RWPE2 (cell line): ENCODE data around the gene KIF26B.

Experiments
- ATAC-seq: fragments of 200-7000 bp; cut with Tn5 transposase; 3 replicates; pipeline ENCODE4 v1.9.1; 2021; ENCODE audit warnings: low read depth
- DNase-seq: peaks from one replicate; pipeline ENCODE4 v3.0.0-alpha.2; 2020; ENCODE audit warnings: low spot score
- H3K27ac ChIP-seq: fragments of 450-650 bp; 2 replicates; pipeline ENCODE4 v1.5.1; 2017; ENCODE audit warnings: mild to moderate bottlenecking; ENCODE audit not compliant: poor library complexity, severe bottlenecking
- H3K27me3 ChIP-seq: fragments of 250-450 bp; sonication (Bioruptor Pico); 2 replicates; pipeline ENCODE4 v1.5.1; 2021; ENCODE audit warnings: mild to moderate bottlenecking, moderate library complexity; ENCODE audit not compliant: insufficient read depth, poor library complexity, severe bottlenecking
- H3K36me3 ChIP-seq: fragments of 250-450 bp; sonication (Bioruptor Pico); 2 replicates; pipeline ENCODE4 v1.5.1; 2020; ENCODE audit warnings: low read depth, mild to moderate bottlenecking, moderate library complexity
- H3K4me1 ChIP-seq: fragments of 250-450 bp; sonication (Bioruptor Pico); 2 replicates; pipeline ENCODE4 v1.5.1; 2021; ENCODE audit warnings: mild to moderate bottlenecking, moderate library complexity; ENCODE audit not compliant: insufficient read depth, poor library complexity, severe bottlenecking
- H3K4me3 ChIP-seq: fragments of 250-450 bp; sonication (Bioruptor Pico); 2 replicates; pipeline ENCODE4 v1.5.1; 2021; ENCODE audit warnings: mild to moderate bottlenecking, moderate library complexity; ENCODE audit not compliant: severe bottlenecking
- H3K9me3 ChIP-seq: fragments of 250-450 bp; sonication (Bioruptor Pico); 2 replicates; pipeline ENCODE4 v1.5.1; 2021; ENCODE audit warnings: mild to moderate bottlenecking, moderate library complexity; ENCODE audit not compliant: severe bottlenecking
- TF ChIP-seq, protein P1 (sequence below): fragments of 450-650 bp; IDR thresholded peaks from one replicate; pipeline ENCODE4 v1.5.1; 2017; ENCODE audit warnings: mild to moderate bottlenecking, moderate library complexity; ENCODE audit not compliant: poor library complexity, severe bottlenecking

Gene KIF26B

GRCh38 chr1:245420926-245421325, 266.1 kb downstream of the KIF26B start:
- Histone ChIP-seq H3K4me1 (no peaks in the 10 kb centered on the region), H3K27me3 (peaks cover 14% of the 10 kb centered on the region), H3K27ac (no peak overlapping the region), H3K9me3 (no peaks in the 10 kb centered on the region), H3K4me3 (no peak overlapping the region), H3K36me3 (no peaks in the 10 kb centered on the region)
- no peak for DNase-seq
- no peak for ATAC-seq
- TF ChIP-seq, protein P1, sequence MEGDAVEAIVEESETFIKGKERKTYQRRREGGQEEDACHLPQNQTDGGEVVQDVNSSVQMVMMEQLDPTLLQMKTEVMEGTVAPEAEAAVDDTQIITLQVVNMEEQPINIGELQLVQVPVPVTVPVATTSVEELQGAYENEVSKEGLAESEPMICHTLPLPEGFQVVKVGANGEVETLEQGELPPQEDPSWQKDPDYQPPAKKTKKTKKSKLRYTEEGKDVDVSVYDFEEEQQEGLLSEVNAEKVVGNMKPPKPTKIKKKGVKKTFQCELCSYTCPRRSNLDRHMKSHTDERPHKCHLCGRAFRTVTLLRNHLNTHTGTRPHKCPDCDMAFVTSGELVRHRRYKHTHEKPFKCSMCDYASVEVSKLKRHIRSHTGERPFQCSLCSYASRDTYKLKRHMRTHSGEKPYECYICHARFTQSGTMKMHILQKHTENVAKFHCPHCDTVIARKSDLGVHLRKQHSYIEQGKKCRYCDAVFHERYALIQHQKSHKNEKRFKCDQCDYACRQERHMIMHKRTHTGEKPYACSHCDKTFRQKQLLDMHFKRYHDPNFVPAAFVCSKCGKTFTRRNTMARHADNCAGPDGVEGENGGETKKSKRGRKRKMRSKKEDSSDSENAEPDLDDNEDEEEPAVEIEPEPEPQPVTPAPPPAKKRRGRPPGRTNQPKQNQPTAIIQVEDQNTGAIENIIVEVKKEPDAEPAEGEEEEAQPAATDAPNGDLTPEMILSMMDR: no peak

DNA sequence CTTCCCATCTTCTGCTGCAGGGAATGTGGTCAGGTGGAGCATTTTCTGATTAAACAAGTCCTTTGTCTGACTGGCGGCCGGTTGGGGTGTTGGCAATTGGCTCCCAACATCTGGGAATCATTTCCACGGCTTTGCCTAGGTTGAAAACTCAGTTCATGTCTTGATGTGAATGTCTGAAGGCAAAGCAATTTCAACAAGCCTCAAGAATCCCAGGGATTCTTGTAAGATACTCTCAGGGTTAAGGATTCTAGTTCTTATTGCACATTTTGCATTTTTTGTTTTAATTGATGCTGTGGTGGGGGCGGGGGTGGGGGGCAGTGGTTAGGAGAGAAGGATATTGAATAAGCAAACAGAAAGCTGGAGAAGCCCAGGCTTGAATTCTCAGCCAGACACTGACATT, 273.9 kb downstream of the KIF26B start:
- DNase-seq (no peak), ATAC-seq (no peak)
- no peaks in the 10 kb centered on the region for H3K9me3 ChIP-seq
- no peaks in the 10 kb centered on the region for H3K36me3 ChIP-seq
- no peak overlapping the region for H3K4me3 ChIP-seq
- H3K27me3 ChIP-seq: no peaks in the 10 kb centered on the region
- no peak overlapping the region for H3K27ac ChIP-seq
- no peaks in the 10 kb centered on the region for H3K4me1 ChIP-seq
- TF ChIP-seq, protein P1: no peak

DNA sequence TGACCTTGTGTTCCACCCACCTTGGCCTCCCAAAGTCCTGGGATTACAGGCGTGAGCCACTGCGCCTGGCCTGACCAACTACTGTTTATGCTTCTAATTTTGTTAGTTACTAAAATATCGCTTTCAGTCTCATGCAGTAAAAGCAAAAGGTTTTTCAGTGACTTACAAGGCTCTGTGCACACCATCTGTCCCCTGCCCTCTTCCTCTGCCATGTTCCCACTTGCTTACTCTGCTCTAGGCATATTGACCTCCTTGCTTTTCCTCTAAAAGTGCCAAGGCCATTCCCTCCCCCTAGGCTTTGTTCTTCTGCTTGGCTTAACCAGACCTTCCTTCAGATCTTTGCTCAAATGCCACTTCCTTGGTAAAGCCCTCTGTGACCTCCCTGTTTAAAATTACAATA, 276.9 kb downstream of the KIF26B start:
- Histone ChIP-seq H3K9me3 (no peaks in the 10 kb centered on the region), H3K4me1 (no peaks in the 10 kb centered on the region)

DNA sequence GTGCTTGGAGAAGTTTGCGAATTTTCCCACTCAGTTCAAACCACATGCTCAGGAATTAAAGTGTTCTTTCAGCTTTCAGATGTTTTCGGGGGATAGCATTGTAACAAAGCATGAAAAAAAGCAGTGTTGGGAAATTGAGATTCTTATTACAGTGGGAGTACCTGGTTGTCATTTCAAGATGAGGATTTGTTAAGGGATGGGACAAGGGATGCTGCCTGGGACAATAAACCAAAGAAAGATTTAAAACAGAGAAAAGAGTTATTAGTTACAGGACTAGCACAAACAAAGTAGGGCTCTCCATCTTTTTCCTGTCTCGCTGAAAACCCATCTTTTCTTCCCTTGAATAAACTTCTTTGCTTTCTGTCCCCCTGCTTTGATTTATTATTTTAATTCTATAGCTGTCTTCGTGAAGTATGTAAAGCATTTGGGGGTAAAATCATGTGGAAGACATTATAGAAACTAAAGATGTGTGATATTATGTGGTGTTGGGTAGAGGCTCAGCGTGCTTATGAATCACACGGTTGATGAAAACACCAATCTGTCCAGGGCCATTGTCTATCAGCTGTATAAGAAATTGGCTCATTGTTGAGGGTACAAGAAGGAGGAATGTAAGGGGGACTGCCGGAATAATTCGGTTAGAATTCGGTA, 277.6 kb downstream of the KIF26B start:
- DNase-seq: no peak
- Histone ChIP-seq H3K36me3 (no peaks in the 10 kb centered on the region), H3K4me1 (no peaks in the 10 kb centered on the region), H3K4me3 (no peak overlapping the region), H3K9me3 (no peaks in the 10 kb centered on the region), H3K27me3 (no peaks in the 10 kb centered on the region), H3K27ac (no peak overlapping the region)
- TF ChIP-seq, protein P1: no peak
- ATAC-seq: no peak

More for the DNA sequence above, 276.9 kb downstream of the KIF26B start:
- no peak overlapping the region for H3K4me3 ChIP-seq
- H3K27me3 ChIP-seq: no peaks in the 10 kb centered on the region
- no peak for DNase-seq
- no peaks in the 10 kb centered on the region for H3K36me3 ChIP-seq
- no peak for ATAC-seq
- TF ChIP-seq, protein P1: no peak
- H3K27ac ChIP-seq: no peak overlapping the region

- H3K4me1 ChIP-seq: no peaks in the 10 kb centered on the region
- TF ChIP-seq, protein P1: no peak
- no peaks in the 10 kb centered on the region for H3K36me3 ChIP-seq
- H3K27ac ChIP-seq: no peak overlapping the region
- no peaks in the 10 kb centered on the region for H3K9me3 ChIP-seq
- no peak for ATAC-seq
- no peak for DNase-seq
- no peak overlapping the region for H3K4me3 ChIP-seq
- no peaks in the 10 kb centered on the region for H3K27me3 ChIP-seq
Measured at GRCh38 chr1:245433561-245433960, 278.8 kb downstream of the KIF26B start.
